KBM-7 (cell line): ENCODE measurements around the gene TCEA2.

ENCODE experiments used
- DNase-seq: peaks from one replicate; pipeline ENCODE4 v3.0.0-alpha.2; 2015
- in situ Hi-C: fragments of 300-500 bp; cut with MboI; formaldehyde crosslinking; loops from 2 replicates; pipeline ENCODE4 v1.14.3; 2020; ENCODE audit warnings: low sequenced_read_pairs, low pct_unique_long_range_greater_than_20kb, mixed read lengths

Gene TCEA2

DNA sequence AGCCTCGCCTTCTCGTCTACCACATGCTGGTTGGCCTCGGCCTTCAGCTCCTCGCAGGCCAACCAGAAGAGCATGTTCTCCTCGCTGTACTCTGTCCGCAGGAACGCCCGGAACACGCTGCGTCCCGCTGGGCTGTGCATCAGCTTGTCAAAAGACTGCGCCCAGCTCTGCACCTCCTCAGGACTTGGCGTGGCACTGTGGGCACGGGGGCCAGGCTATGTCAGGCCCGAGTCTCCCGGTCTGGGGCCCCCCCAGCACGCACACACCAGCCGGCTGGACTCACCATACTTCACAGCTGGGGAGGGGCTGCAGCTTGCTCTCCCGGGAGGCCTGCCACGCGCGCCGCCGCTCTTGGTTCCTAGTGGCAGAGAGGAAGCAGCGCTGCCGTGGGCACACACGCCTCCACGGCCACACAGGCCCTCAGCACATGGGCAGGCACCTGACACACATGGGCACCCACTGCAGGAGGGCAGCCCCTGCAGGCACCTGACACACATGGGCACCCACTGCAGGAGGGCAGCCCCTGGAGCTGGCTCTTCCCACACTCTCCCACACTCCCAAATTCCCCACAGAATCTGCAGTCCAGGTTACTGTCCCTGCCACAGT, 11.3 kb downstream of the TCEA2 start:
- in situ Hi-C loops, result no loop called here
- no peak for DNase-seq

DNA sequence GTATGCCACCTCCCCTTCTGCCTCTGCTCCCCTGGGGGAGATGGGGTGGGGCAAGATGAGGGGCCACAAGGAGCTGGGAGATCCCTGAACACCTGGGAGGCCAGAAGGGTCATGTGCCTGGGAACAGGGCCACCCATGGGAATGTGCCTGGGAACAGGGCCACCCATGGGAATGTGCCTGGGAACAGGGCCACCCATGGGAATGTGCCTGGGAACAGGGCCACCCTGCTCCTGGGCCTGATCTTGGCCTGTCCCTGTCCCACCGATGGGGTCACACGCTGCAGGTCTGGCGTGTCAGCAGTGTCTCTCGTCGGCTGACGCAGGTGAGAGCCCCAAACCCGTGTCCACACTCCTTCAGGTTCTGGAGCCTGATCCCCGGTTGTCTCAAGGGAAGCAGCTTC, 12.0 kb downstream of the TCEA2 start:
- in situ Hi-C loops, result no loop called here
- no peak for DNase-seq

DNA sequence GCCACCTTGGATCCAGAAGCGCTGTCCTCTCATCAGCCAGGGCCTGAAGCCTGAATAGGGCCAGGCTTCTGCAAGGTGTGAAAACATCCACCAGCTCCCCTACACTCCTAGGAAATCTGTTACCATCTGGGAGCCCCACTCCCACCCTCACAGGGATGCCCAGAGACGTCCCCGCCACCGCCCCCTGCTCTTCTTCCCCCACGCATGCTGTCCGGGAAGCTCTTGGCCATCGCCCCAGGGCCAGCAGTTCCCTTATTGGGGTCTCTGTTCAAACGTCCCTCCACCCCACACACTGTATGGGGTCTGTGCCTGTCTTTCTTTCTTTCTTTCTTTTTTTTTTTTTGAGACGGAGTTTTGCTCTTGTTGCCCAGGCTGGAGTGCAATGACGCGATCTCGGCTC, 12.6 kb downstream of the TCEA2 start:
- in situ Hi-C loops, result no loop called here
- DNase-seq, result no peak

DNA sequence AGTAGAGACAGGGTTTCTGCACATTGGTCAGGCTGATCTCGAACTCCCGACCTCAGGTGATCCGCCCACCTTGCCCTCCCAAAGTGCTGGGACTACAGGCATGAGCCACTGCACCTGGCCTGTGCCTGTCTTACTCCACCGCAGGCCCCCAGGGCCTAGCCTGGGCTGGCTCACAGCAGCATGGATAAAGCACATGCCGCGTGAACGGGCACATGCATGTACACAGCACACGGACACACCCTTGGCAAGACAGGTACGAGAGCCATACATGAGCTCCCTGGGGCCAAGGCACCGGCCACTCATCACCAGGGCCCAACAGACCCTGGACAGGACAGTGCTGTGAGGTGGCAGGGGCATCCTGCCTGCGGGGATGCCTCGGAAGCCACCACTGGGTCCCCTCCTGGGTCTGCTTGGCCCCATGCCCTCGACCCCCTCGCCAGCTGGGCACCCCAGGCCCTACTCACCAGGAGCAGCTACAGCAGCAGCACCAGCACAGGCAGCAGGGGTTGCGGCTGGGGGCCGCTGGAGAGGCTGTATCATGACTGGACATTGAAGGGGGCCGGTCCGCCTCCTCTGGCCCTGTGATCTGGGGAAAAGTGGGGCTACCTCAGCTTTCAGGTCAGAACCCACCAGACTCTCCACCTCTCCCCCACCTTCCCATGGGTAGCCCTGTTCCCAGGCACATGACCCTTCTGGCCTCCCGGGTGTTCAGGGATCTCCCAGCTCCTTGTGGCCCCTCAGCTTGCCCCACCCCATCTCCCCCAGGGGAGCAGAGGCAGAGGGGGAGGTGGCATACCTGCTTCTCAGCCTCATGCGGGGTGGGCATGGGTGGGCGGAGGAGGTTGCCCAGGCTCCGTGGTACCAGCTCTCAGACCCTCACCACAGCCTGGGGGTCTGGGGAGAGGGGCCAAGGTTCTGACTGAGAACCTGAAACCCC, 13.3 kb downstream of the TCEA2 start:
- in situ Hi-C loops, result no loop called here
- DNase-seq, result no peak

DNA sequence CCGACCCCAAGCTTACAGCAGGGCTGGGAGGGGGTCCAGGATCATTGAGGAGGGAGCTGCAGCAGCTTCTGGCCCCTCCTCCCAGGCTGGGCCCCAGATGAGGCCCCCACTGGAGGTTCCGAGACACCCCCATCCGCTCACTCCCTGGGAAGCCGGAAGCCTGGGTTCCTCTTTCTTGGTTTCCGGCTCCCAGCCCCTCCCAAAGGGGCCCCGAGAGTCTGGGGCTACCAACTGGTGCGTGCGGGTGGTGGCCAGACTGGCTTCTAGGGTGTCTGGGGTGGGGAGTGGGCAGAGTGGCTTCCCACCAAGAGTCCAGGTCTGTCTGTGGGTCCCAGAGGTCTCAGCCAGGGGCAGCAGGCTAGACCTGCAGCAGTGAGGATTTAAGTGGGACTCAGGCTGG, 14.1 kb downstream of the TCEA2 start:
- in situ Hi-C loops, result no loop called here

DNA sequence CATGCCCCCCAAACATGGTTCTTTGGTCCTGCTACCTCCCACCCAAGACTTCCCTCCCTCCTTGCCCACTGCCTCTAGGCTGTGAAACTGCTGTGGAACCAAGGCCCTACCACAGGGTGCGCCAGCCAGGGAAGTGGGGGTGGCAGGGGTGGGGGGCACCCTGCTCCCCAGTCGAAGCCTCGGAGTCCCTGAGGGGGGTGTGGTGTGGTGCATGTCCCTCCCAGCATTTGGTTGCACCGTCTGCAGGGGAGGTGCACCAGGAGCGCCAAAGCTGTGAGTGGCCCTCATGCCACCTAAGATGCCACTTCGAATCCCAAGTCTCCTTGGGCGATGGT, 14.5 kb downstream of the TCEA2 start:
- in situ Hi-C loops, result no loop called here
- no peak for DNase-seq

More for the DNA sequence above, 14.1 kb downstream of the TCEA2 start:
- peak; percentile 73 for DNase-seq

DNA sequence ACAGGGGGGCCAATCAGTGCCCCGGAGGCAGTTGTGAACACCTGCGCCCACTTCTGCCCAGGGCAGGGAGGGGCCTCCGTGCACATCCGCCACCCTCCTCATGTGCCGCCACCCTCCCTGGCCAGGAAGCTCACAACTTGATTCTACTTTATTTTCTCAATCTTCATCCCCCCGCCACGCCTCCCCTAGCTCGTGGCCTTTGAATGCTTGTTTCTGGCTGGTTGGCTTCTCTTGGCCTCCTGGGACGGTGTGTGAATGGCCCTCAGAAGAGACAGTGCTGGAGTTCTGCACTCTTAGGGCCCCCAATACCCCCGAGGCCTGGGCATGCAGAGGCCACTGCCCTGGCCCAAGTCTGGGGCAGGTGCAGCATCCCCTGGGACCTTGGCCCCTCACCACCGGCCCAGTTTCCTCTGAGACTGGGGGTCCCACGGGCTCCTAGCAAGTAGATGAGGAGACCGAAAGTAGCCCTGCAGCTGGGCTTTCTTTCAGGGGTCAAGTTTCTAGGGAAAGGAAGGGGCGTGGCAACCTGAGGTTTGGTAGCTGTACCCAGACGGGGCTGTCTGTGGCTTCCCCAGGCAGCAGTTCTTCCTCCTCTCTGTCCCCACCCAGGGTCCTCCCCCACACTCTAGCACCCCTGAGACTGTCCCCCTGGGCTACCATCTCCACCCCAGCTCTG, 15.0 kb downstream of the TCEA2 start:
- DNase-seq, result peak; percentile 67
- in situ Hi-C loops, result no loop called here

DNA sequence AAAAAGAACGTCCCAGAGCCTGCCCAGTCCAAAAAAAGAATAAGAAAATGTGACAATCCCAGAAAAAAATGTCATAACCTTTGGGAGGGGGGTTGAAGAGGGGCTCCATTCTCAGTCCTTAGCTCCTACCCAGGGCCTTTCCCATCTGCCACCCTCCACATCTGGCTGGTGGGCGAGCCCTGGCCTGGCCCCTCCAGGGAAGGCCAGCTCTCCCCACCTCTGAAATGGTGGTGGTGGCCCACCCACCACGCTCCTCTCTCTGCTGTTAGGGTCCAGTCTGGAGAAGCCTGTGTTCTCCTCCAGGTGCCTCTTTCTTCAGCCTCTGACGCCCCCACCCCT, 15.9 kb downstream of the TCEA2 start:
- in situ Hi-C loops, result no loop called here
- DNase-seq, result no peak

DNA sequence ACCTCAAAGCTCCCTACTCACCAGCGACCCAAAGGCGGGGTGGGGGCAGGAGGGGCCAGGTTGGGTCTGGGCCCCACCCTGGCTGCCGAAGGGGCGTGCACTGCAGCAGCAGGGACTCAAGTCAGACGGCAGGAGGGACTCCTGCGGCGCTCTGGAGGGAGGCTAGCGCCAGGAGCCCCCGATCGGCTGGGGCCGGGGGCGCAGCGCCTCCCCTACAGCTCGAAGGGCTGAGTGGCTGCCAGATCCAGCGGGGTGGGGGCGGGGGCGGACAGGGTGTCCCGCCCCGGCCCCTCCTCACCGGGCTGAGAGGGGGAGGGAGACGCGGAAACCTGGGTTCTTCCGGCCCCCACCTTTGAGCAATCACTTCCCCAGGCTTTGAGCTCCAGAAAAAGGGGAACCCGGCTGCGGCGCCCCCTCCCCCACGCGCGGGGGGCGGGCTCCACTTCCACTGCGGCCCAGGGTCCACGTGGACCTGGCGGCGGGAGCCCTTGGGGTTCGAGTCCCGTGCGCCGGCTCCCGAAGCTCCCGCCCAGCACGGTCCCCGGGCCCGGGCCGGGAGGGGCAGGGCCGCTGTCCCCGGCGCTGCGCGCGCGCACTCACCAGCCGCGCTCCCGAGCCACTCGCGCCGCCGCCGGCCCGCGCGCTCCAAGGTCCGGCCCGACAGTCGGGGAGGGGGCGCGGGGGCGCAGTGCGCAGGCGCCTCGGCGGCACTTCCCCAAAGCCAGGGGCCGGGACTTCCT, 16.4 kb downstream of the TCEA2 start, which contains the start of gene RGS19:
RGS19 (minus strand) TSS at position 246 of the 740 bp plus-strand sequence. CDS start 2,632 bp downstream, outside the sequence.
- DNase-seq, result peak; percentile 97

DNA sequence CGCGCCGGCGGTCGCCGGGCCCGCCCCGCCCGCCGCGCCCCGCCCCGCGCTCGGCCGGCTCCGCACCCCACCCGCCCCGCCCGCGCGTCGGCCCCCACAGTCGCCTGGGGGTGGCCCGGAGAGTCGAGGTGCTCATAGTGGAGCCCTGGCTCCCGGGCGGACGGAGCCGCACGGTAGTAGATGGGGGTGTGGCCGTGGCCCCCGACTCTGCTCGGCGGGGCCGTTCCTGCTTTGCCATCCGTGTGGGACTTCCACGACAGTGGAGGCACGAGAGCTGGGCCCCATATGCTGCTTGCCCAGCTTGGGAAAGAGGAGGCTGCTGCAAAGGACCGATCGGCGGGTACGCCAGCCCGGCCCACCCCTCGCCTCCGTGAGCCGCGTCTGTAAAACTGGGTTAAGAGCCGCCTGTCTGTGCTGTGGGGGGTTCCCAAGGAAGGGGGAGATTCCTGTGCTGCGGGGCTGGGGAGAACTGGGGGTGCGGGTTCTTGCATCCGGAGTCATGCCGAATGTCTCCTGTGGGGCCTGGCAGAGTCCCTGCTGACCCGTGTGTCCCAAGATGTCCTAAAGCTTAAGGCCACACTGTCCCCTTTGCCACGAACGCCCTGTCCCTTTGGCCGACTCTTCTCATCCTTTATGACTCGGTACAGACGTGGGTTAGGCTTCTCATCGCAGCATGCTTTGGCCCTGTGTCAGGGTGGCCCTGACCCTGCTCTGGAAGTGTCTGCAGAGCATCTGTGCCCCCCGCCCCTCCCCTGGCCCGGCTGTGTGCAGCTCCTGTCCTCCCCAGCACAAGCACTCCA, 17.2 kb downstream of the TCEA2 start, which contains the start of gene OPRL1:
OPRL1 (plus strand) TSS at position 70 of the 800 bp plus-strand sequence. CDS start 12,639 bp downstream, outside the sequence.
- peak; percentile 41 for DNase-seq

More for the DNA sequence above, 16.4 kb downstream of the TCEA2 start, which contains the start of gene RGS19:
- in situ Hi-C loops, result no loop called here

DNA sequence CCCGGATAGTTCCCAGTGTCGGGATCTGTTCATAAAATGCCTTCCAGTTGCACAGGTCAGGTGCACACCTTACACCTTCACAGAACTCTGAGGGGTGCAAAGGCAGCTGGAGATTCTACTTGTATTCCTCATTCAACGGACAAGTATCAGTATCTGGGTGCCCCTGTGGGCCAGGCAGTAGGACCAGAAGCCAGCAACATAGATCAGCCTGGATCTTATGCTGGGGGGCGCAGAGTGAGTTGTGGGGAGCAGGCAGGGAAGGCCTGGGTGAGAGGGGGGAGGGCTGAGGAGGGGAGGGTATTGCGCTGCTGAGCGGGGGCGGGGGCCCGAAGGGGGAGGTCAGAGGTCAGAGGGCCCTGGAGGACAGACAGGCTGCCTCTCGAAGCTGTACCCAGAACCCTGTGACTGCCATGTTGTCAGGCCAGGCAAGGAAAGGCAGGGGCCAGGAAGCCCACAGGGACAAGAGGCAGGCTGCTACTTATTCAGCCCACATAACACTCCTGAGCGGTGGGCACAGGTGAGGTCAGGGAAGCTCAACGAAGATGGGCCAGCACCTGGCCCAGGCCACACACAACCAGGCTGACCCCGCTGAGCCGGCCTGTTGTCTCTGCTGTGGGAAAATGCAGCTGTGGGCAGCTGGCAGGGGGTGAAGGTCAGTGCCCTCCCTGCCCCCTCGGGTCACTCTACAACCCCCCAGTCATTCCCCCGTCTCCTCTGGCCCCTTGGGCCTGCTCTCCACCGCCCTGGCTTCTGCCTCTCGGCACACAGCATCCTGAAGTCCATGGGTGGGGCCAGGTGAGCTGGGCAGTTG, 18.0 kb downstream of the TCEA2 start:
- in situ Hi-C loops, result no loop called here
- DNase-seq, result no peak

More for the DNA sequence above, 17.2 kb downstream of the TCEA2 start, which contains the start of gene OPRL1:
- in situ Hi-C loops, result no loop called here

DNA sequence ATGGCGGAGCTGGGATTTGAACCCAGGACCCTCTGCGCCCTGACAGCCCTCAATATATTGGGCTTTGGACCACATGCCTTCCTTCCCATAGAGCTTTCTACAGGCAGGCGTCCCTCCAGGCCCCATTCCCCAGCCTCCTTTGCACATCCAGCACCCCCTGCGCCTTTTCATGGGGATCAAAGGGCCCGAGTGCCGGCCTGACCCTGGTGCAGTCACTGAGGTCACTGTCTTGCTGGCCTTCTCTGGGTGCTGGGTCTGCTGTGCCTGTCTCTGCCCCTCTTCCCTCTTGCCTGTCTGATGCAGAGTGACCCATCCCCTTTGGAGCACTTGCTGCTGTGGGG, 18.6 kb downstream of the TCEA2 start:
- in situ Hi-C loops, result no loop called here

DNA sequence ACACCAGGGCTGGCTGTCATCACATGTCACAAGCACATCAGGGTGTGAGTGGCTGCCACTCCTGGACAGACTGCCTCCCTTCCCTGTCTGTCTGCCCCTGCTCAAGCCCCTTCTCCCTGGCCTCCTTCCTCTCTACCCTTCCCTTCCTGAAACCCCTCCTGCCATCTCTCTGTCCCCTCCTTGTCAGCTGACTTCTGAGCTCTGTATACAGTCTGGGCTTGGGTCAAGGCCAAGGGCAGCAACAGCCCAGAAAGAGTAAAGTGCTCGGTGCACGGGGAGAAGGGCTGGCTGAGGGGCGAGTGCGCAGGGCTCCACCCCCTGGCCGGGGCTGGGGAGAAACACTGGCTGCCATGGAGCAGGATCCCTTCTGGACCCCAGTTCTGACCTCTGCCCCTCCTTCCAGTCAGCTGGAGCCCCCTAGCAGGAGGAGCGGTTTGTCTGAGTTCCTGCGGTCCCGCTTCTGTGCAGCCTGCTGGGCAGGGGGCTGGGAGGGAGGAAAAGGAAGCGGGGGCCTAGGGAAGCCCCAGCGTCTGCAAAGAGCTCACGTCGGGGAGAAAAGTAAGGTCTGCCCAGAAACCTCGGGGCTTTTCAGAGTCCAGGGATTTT, 19.2 kb downstream of the TCEA2 start:
- in situ Hi-C loops, result no loop called here
- DNase-seq, result peak; percentile 61

More for the DNA sequence above, 18.6 kb downstream of the TCEA2 start:
- DNase-seq, result no peak

DNA sequence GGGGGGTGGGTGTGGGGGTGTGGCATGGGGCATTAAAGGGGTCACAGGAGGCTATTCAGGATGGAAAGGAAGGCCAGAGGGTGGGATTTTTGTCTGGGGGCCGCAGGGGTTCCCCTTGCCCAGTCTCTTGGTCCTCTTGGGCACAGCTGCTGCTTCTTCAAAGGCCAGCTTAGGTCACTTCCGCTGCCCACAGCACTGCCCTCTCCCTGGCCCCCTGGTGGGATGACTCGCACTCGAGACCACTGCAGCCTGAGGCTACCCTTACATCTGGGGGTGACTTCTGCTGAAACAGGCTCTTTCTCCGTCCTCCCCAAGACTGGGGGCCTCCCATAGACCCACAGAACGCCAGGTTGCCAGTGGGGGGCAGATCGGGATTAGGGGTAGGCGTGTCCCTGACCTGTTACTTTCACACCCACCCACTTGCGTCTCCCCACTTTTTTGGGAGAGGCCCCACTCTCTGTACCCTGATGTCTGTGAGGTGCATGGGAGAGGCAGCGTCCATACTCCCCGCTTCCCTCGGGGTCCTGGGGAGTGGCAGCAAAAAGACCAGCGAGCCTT, 19.9 kb downstream of the TCEA2 start:
- in situ Hi-C loops, result no loop called here
- no peak for DNase-seq

DNA sequence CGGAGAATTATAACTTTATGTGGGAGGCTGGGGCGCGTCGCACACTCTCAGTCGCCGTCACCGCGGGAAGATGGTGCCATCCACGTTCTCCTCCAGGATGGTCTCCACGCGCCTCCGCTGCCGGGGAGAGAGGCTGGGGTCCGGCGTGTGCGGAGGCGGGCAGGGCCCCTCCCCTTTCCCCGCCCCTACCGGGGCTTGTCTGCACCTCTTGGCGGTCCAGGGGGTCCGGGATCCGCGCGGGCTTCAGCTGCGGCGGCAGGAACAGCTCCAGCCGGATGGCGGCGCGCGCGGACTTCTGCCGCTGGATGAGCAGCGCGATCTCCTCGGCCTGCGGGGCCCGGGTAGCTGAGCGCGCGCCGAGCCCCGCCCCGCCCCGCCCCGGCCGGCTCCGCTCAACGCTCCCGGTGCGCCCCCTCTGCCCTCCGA, 20.4 kb downstream of the TCEA2 start:
- in situ Hi-C loops, result no loop called here
- peak; percentile 83 for DNase-seq

DNA sequence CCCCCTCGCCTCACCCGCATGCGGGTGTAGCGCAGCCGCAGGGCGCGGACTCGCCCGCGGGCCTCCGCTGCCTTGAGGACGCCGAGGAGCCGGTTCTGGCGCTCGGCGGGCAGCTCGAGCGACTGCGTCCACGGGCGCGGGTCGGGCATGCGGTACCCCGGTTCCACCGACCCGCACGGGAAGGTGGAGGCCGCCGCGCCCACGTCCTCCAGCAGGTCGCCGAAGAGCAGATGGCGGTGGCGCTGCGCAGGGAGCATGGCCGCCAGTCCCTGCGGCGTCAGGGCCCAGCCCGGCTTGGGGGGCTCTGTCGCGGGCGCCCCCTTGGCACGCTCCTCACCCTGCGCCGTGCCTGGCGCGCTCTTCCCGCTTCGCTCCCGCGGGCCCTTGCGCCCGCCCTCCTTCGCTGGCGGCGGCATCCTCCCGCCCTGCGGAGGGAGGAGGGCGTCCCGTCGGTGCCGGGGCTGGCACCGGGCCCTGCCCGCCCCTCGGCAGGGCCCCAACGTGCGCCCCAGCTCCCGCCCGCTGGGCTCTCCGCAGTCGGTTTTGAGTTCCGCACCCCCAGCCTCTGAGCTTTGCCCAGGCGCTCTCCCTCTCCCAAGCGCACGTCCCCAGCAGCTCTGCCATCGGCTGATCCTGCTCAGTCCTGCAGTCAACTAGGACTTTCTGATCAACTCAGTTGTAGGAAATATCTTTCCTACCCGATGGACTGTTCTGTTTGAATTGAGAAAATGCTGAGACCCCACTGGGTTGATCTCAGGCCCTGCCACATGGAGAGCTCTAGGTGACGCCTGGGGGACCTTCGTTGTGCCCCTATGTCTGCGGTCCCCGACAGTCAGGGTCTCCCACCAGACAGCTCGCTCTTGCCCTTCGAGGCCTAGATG, 21.0 kb downstream of the TCEA2 start, which contains the start of gene LKAAEAR1:
LKAAEAR1 (minus strand) TSS at position 595 of the 881 bp plus-strand sequence; CDS start at position 416, 179 bp downstream.
- in situ Hi-C loops, result no loop called here
- DNase-seq, result no peak
